Uterus (tissue), 2 donors: ENCODE results near the gene DOK6.

ENCODE experiments used
- POLR2A ChIP-seq, 2 donors: fragments of 450-650 bp; IDR thresholded peaks; one replicate each; pipeline ENCODE4 v1.6.1; 2016; ENCODE audit warnings: antibody characterized with exemption in 2 of 2, mild to moderate bottlenecking in 1 of 2, moderate library complexity in 1 of 2
- TF ChIP-seq, protein P1 (sequence below), 4 experiments: fragments of 200-600 bp in 2 of 4; fragments of 450-650 bp in 2 of 4; sonication (generic) in 2 of 4; IDR thresholded peaks; one replicate each; pipeline ENCODE4 v1.5.1; 2016 to 2019; ENCODE audit warnings: antibody characterized with exemption in 4 of 4, mild to moderate bottlenecking in 2 of 4, moderate library complexity in 1 of 4

GRCh38 chr18:69371729-69372128 is 29.0 kb upstream of the DOK6 start:
- TF ChIP-seq POLR2A (IDR thresholded peaks at IDR 0.05): no peak
- TF ChIP-seq, protein P1, sequence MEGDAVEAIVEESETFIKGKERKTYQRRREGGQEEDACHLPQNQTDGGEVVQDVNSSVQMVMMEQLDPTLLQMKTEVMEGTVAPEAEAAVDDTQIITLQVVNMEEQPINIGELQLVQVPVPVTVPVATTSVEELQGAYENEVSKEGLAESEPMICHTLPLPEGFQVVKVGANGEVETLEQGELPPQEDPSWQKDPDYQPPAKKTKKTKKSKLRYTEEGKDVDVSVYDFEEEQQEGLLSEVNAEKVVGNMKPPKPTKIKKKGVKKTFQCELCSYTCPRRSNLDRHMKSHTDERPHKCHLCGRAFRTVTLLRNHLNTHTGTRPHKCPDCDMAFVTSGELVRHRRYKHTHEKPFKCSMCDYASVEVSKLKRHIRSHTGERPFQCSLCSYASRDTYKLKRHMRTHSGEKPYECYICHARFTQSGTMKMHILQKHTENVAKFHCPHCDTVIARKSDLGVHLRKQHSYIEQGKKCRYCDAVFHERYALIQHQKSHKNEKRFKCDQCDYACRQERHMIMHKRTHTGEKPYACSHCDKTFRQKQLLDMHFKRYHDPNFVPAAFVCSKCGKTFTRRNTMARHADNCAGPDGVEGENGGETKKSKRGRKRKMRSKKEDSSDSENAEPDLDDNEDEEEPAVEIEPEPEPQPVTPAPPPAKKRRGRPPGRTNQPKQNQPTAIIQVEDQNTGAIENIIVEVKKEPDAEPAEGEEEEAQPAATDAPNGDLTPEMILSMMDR (IDR thresholded peaks at IDR 0.05): no peak
